ENCODE results near the gene DIP2C.
"Not testable (repeated sequence)": the region's sequence is repeated elsewhere in the genome, so short reads cannot be mapped to it uniquely, and the experiment has no call there.

DNA sequence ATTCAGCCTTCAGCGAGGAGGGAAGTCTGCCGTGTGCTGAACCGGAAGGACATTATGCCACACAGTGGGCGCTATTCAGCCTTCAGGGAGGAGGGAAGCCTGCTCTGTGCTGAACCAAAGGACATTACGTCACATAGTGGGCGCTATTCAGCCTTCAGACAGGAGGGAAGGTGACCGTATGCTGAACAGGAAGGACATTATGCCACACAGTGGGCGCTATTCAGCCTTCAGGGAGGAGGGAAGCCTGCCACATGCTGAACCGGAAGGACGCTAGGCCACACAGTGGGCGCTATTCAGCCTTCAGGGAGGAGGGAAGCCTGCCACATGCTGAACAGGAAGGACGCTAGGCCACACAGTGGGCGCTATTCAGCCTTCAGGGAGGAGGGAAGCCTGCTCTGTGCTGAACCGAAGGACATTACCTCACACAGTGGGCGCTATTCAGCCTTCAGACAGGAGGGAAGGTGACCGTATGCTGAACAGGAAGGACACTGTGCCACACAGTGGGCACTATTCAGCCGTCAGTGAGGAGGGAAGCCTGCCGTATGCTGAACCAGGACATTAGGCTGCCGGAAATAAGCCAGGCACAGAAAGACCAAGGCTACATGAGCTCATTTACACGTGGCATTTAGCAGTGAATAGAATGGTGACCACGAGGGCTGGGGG lies 294.9 kb downstream of the DIP2C start:
- TF ChIP-seq, protein P1, sequence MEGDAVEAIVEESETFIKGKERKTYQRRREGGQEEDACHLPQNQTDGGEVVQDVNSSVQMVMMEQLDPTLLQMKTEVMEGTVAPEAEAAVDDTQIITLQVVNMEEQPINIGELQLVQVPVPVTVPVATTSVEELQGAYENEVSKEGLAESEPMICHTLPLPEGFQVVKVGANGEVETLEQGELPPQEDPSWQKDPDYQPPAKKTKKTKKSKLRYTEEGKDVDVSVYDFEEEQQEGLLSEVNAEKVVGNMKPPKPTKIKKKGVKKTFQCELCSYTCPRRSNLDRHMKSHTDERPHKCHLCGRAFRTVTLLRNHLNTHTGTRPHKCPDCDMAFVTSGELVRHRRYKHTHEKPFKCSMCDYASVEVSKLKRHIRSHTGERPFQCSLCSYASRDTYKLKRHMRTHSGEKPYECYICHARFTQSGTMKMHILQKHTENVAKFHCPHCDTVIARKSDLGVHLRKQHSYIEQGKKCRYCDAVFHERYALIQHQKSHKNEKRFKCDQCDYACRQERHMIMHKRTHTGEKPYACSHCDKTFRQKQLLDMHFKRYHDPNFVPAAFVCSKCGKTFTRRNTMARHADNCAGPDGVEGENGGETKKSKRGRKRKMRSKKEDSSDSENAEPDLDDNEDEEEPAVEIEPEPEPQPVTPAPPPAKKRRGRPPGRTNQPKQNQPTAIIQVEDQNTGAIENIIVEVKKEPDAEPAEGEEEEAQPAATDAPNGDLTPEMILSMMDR (conservative IDR thresholded peaks at IDR 0.05), result not testable (repeated sequence)
- TF ChIP-seq ZFX (IDR thresholded peaks at IDR 0.05), result not testable (repeated sequence)
